Measurements from ENCODE around the gene PCDHA8. TPM values are rescaled to one million over a fixed set of nuclear protein-coding genes. Genes with fewer than 3 reads are reported as not detected.
A peak's percentile ranks its signal among the peaks of the same experiment; 100 is the strongest.
"Not testable (repeated sequence)": the region's sequence is repeated elsewhere in the genome, so short reads cannot be mapped to it uniquely, and the experiment has no call there.

Gene PCDHA8
- total and polyA plus RNA-seq, 4 donors: 0.63 to 4.3 (median 1.6) TPM

GRCh38 chr5:140870221-140871201, 29.5 kb downstream of the PCDHA8 start:
- no peaks in the 10 kb centered on the region for H3K27me3 ChIP-seq (ENCODE audit: control insufficient read depth, insufficient read depth, low read length)
- H3K9me3 ChIP-seq (ENCODE audit: control insufficient read depth, insufficient read depth, low read length): peaks cover 13% of the 10 kb centered on the region
- 37% methylated on average over 114 of the region's 114 CpGs for WGBS (ENCODE audit: insufficient coverage)

GRCh38 chr5:140875085-140876065, 34.4 kb downstream of the PCDHA8 start, which contains the start of gene PCDHA12:
PCDHA12 (plus strand) TSS chr5:140875308; CDS start chr5:140875473, 165 bp downstream.
- H3K9me3 ChIP-seq (ENCODE audit: control insufficient read depth, insufficient read depth, low read length): peaks cover 24% of the 10 kb centered on the region

More at GRCh38 chr5:140870221-140871201, 29.5 kb downstream of the PCDHA8 start:
- H3K36me3 ChIP-seq (ENCODE audit: control insufficient read depth, insufficient read depth, low read length): peaks cover 17% of the 10 kb centered on the region
- H3K4me3 ChIP-seq (ENCODE audit: low read depth, low read length): no peak overlapping the region
- H3K4me1 ChIP-seq (ENCODE audit: control insufficient read depth, insufficient read depth, low read length): peaks cover 4% of the 10 kb centered on the region
- H3K27ac ChIP-seq (ENCODE audit: low read depth, low read length): no peak overlapping the region
- DNase-seq (ENCODE audit: low read depth in 4 of 6, low spot score in 6 of 6): no peak

GRCh38 chr5:140876541-140877261, 35.7 kb downstream of the PCDHA8 start:
- not testable (repeated sequence) for H3K4me1 ChIP-seq (ENCODE audit: control insufficient read depth, insufficient read depth, low read length); DNase-seq (ENCODE audit: low read depth in 4 of 6, low spot score in 6 of 6); H3K27ac ChIP-seq (ENCODE audit: low read depth, low read length); H3K27me3 ChIP-seq (ENCODE audit: control insufficient read depth, insufficient read depth, low read length); H3K4me3 ChIP-seq (ENCODE audit: low read depth, low read length)
- Histone ChIP-seq H3K36me3 (ENCODE audit: control insufficient read depth, insufficient read depth, low read length) (peaks cover 12% of the 10 kb centered on the region), H3K9me3 (ENCODE audit: control insufficient read depth, insufficient read depth, low read length) (peaks cover 17% of the 10 kb centered on the region)
- WGBS (ENCODE audit: insufficient coverage): 34% methylated on average over 80 of the region's 80 CpGs

More at GRCh38 chr5:140875085-140876065, 34.4 kb downstream of the PCDHA8 start, which contains the start of gene PCDHA12:
- no peak within 1 kb of the TSS for H3K27ac ChIP-seq (ENCODE audit: low read depth, low read length)
- peak in 2 of 6 donors; percentile 9 to 20 for DNase-seq (ENCODE audit: low read depth in 4 of 6, low spot score in 6 of 6)
- no peaks in the 10 kb centered on the region for H3K27me3 ChIP-seq (ENCODE audit: control insufficient read depth, insufficient read depth, low read length)
- H3K4me1 ChIP-seq (ENCODE audit: control insufficient read depth, insufficient read depth, low read length): peaks cover 3% of the 10 kb centered on the region
- WGBS (ENCODE audit: insufficient coverage): 20% methylated on average over 34 of the region's 47 CpGs
- H3K36me3 ChIP-seq (ENCODE audit: control insufficient read depth, insufficient read depth, low read length): peaks cover 20% of the 10 kb centered on the region
- no peak within 1 kb of the TSS for H3K4me3 ChIP-seq (ENCODE audit: low read depth, low read length)

- Histone ChIP-seq H3K27me3 (ENCODE audit: control insufficient read depth, insufficient read depth, low read length) (no peaks in the 10 kb centered on the region), H3K4me3 (ENCODE audit: low read depth, low read length) (no peak overlapping the region)
These were observed 36.2 kb downstream of the PCDHA8 start for GRCh38 chr5:140877262-140877581.

GRCh38 chr5:140881889-140882590, 41.1 kb downstream of the PCDHA8 start, which contains the start of gene PCDHA13:
PCDHA13 (plus strand) TSS chr5:140882124; CDS start chr5:140882269, 145 bp downstream.
- WGBS (ENCODE audit: insufficient coverage): 3% methylated on average over 19 of the region's 35 CpGs
- H3K27ac ChIP-seq (ENCODE audit: low read depth, low read length): no peak within 1 kb of the TSS
- peaks cover 7% of the 10 kb centered on the region for H3K4me1 ChIP-seq (ENCODE audit: control insufficient read depth, insufficient read depth, low read length)
- H3K36me3 ChIP-seq (ENCODE audit: control insufficient read depth, insufficient read depth, low read length): peaks cover 17% of the 10 kb centered on the region
- H3K9me3 ChIP-seq (ENCODE audit: control insufficient read depth, insufficient read depth, low read length): peaks cover 27% of the 10 kb centered on the region
- DNase-seq (ENCODE audit: low read depth in 4 of 6, low spot score in 6 of 6): peak in 2 of 6 donors; percentile 38 to 77
- H3K27me3 ChIP-seq (ENCODE audit: control insufficient read depth, insufficient read depth, low read length): no peaks in the 10 kb centered on the region
- peak within 1 kb of the TSS; percentile 26 for H3K4me3 ChIP-seq (ENCODE audit: low read depth, low read length)

More at GRCh38 chr5:140877262-140877581, 36.2 kb downstream of the PCDHA8 start:
- H3K36me3 ChIP-seq (ENCODE audit: control insufficient read depth, insufficient read depth, low read length): peaks cover 13% of the 10 kb centered on the region
- peaks cover under 1% of the 10 kb centered on the region for H3K4me1 ChIP-seq (ENCODE audit: control insufficient read depth, insufficient read depth, low read length)
- peaks cover 17% of the 10 kb centered on the region for H3K9me3 ChIP-seq (ENCODE audit: control insufficient read depth, insufficient read depth, low read length)
- no peak overlapping the region for H3K27ac ChIP-seq (ENCODE audit: low read depth, low read length)
- no peak for DNase-seq (ENCODE audit: low read depth in 4 of 6, low spot score in 6 of 6)
- 38% methylated on average over 37 of the region's 37 CpGs for WGBS (ENCODE audit: insufficient coverage)

GRCh38 chr5:140882591-140882899, 41.6 kb downstream of the PCDHA8 start:
- peak overlapping the region; percentile 26 for H3K4me3 ChIP-seq (ENCODE audit: low read depth, low read length)
- DNase-seq (ENCODE audit: low read depth in 4 of 6, low spot score in 6 of 6): peak in 2 of 6 donors; percentile 16 to 57
- H3K27ac ChIP-seq (ENCODE audit: low read depth, low read length): no peak overlapping the region
- no peaks in the 10 kb centered on the region for H3K27me3 ChIP-seq (ENCODE audit: control insufficient read depth, insufficient read depth, low read length)
- H3K9me3 ChIP-seq (ENCODE audit: control insufficient read depth, insufficient read depth, low read length): peaks cover 23% of the 10 kb centered on the region
- 13% methylated on average over 12 of the region's 12 CpGs for WGBS (ENCODE audit: insufficient coverage)
- H3K36me3 ChIP-seq (ENCODE audit: control insufficient read depth, insufficient read depth, low read length): peaks cover 12% of the 10 kb centered on the region
- peaks cover 7% of the 10 kb centered on the region for H3K4me1 ChIP-seq (ENCODE audit: control insufficient read depth, insufficient read depth, low read length)

GRCh38 chr5:140883373-140883772, 42.4 kb downstream of the PCDHA8 start:
- no peaks in the 10 kb centered on the region for H3K27me3 ChIP-seq (ENCODE audit: control insufficient read depth, insufficient read depth, low read length)
- no peak overlapping the region for H3K27ac ChIP-seq (ENCODE audit: low read depth, low read length)
- peaks cover 22% of the 10 kb centered on the region for H3K9me3 ChIP-seq (ENCODE audit: control insufficient read depth, insufficient read depth, low read length)
- WGBS (ENCODE audit: insufficient coverage): 34% methylated on average over 41 of the region's 41 CpGs
- peaks cover 7% of the 10 kb centered on the region for H3K4me1 ChIP-seq (ENCODE audit: control insufficient read depth, insufficient read depth, low read length)
- no peak for DNase-seq (ENCODE audit: low read depth in 4 of 6, low spot score in 6 of 6)
- H3K4me3 ChIP-seq (ENCODE audit: low read depth, low read length): no peak overlapping the region
- peaks cover 11% of the 10 kb centered on the region for H3K36me3 ChIP-seq (ENCODE audit: control insufficient read depth, insufficient read depth, low read length)

- no peaks in the 10 kb centered on the region for H3K27me3 ChIP-seq (ENCODE audit: control insufficient read depth, insufficient read depth, low read length)
- peaks cover 20% of the 10 kb centered on the region for H3K9me3 ChIP-seq (ENCODE audit: control insufficient read depth, insufficient read depth, low read length)
- no peak overlapping the region for H3K27ac ChIP-seq (ENCODE audit: low read depth, low read length)
- H3K4me1 ChIP-seq (ENCODE audit: control insufficient read depth, insufficient read depth, low read length): peaks cover 7% of the 10 kb centered on the region
- peaks cover 11% of the 10 kb centered on the region for H3K36me3 ChIP-seq (ENCODE audit: control insufficient read depth, insufficient read depth, low read length)
- H3K4me3 ChIP-seq (ENCODE audit: low read depth, low read length): no peak overlapping the region
- 33% methylated on average over 79 of the region's 79 CpGs for WGBS (ENCODE audit: insufficient coverage)
- DNase-seq (ENCODE audit: low read depth in 4 of 6, low spot score in 6 of 6): no peak
These were observed 43.1 kb downstream of the PCDHA8 start for GRCh38 chr5:140883927-140884697.
